Measurements from ENCODE around the gene PDRG1. TPM values are rescaled to one million over a fixed set of nuclear protein-coding genes. Genes with fewer than 3 reads are reported as not detected.

PDRG1 gene
- 3.8 and 4.7 TPM in 2 replicates for total RNA-seq

DNA sequence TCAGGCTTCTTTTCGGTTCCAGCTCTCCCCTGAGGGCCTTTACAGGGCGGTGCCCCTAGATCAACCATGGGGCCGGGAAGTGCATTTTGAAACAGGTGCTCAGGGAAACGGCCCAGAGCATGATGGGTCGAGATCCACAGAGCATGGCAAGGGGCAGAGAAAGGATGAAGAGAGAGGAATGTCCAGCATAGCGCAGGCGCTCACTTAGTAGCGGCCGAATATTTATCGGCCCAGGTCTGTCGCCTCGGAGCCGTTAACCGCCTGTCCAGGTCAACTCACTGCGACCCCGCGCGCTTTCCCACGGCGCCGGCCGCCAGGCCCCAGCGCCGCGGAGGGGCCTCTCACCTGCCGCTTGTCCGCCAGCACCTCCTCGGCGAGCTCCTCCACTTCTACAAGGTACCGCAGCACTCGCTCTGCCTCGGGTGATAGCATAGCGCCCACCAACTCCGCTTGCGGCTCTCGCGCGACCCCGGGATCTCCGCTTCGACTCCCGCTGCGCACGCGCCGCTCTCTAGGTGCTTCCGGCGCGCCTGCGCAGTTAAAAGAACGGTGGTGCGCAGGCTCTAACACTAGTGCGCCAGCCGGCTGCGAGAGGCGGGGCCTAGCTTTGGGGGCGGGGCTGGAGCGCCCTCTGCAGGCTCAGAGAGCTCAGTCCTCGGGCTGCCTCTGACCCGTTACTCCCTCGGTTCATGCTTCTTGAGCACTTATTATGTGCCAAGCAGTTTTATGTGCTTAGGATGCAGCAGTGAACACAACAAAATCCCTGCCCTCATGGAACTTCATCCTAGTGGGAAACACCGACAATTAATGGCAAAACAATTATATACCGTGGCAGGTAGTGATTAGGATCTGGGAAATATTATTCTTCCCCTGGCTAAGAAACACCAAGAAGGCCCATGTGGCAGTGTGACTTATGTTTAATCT is at the start of gene PDRG1:
TSS of gene PDRG1 (minus strand) at position 517 of the 924 bp plus-strand sequence. CDS start at position 432, 85 bp downstream.

GRCh38 chr20:31967830-31968249 is 16.0 kb upstream of the PDRG1 start, which contains the start of gene XKR7:
Gene XKR7, plus strand, starts transcription at chr20:31968151. Its CDS starts 25 bp downstream, at chr20:31968176.

Small RNAs within 50 kb of the gene (small RNA-seq; reads per million reads assigned to genes)
- 8.9 reads per million, percentile 91 among the genes with 10 or more reads in this experiment for gene RNU1-94P

Other genes starting within 250 kb of the PDRG1 start
- gene BCL2L1, start 229.2 kb downstream of the PDRG1 start, total RNA-seq: 172 and 212 TPM in 2 replicates
- 120 and 177 TPM in 2 replicates for gene TPX2, start 212.8 kb downstream of the PDRG1 start, total RNA-seq
- 0.29 and 0.40 TPM in 2 replicates for gene MYLK2, start 132.7 kb downstream of the PDRG1 start, total RNA-seq
- not detected in 2 replicates for gene FOXS1, start 106.4 kb downstream of the PDRG1 start, total RNA-seq
- gene DUSP15, start 81.5 kb downstream of the PDRG1 start, total RNA-seq: 0.43 TPM in 1 of 2 replicates, not detected in the other
- gene TTLL9, start 81.4 kb downstream of the PDRG1 start, total RNA-seq: not detected in 2 replicates
- gene XKR7, start 16.1 kb upstream of the PDRG1 start, total RNA-seq: not detected in 2 replicates
- 5.5 and 10.0 TPM in 2 replicates for gene CCM2L, start 58.4 kb upstream of the PDRG1 start, total RNA-seq
- not detected in 2 replicates for gene HCK, start 100.2 kb upstream of the PDRG1 start, total RNA-seq
- 42.7 and 45.6 TPM in 2 replicates for gene TM9SF4, start 157.7 kb upstream of the PDRG1 start, total RNA-seq

Data from thoracic aorta endothelial cell (primary cell).